A549 treated with DMSO at 1 μM for 4 hours (cell line): ENCODE data around the gene P4HA1. TPM values are rescaled to one million over a fixed set of nuclear protein-coding genes. Genes with fewer than 3 reads are reported as not detected.

ENCODE experiments used
- total RNA-seq: library from RNA; stranded (reverse); fragments of 200-300 nt; extraction: Qiagen RNA extraction; gene quantifications from 5 replicates; pipeline ENCODE4 v1.2.3, GENCODE V29; 2022; ENCODE audit warnings: low read depth

Gene P4HA1
- 19.3 to 27.5 TPM (median 23.3 TPM) in 5 replicates for total RNA-seq

GRCh38 chr10:73096449-73097304, at the start of gene P4HA1:
P4HA1 (minus strand) TSS chr10:73096866; CDS start chr10:73074883, 21,983 bp downstream.

GRCh38 chr10:73110345-73110849, 13.7 kb upstream of the P4HA1 start, which contains the start of gene NUDT13:
NUDT13 (plus strand) TSS chr10:73110455; CDS start chr10:73114366, 3,911 bp downstream.

Other genes starting within 250 kb of the P4HA1 start
- gene OIT3, start 203.1 kb downstream of the P4HA1 start, total RNA-seq = 0.06 TPM in 2 of 5 replicates, not detected in the others
- gene PLA2G12B, start 142.1 kb downstream of the P4HA1 start, total RNA-seq = not detected in 5 replicates
- 2.0 to 3.3 TPM (median 3.0 TPM) in 5 replicates for gene NUDT13, start 13.6 kb upstream of the P4HA1 start, total RNA-seq
- 24.5 to 30.7 TPM (median 28.1 TPM) in 5 replicates for gene ECD, start 71.1 kb upstream of the P4HA1 start, total RNA-seq
- 6.6 to 9.4 TPM (median 7.3 TPM) in 5 replicates for gene FAM149B1, start 71.3 kb upstream of the P4HA1 start, total RNA-seq
- 50.8 to 52.4 TPM (median 52.1 TPM) in 5 replicates for gene DNAJC9, start 150.4 kb upstream of the P4HA1 start, total RNA-seq
- 141 to 192 TPM (median 175 TPM) in 5 replicates for gene MRPS16, start 155.8 kb upstream of the P4HA1 start, total RNA-seq